ENCODE data around the gene GP1BA.
A peak's percentile ranks its signal among the peaks of the same experiment; 100 is the strongest.

Gene GP1BA

DNA sequence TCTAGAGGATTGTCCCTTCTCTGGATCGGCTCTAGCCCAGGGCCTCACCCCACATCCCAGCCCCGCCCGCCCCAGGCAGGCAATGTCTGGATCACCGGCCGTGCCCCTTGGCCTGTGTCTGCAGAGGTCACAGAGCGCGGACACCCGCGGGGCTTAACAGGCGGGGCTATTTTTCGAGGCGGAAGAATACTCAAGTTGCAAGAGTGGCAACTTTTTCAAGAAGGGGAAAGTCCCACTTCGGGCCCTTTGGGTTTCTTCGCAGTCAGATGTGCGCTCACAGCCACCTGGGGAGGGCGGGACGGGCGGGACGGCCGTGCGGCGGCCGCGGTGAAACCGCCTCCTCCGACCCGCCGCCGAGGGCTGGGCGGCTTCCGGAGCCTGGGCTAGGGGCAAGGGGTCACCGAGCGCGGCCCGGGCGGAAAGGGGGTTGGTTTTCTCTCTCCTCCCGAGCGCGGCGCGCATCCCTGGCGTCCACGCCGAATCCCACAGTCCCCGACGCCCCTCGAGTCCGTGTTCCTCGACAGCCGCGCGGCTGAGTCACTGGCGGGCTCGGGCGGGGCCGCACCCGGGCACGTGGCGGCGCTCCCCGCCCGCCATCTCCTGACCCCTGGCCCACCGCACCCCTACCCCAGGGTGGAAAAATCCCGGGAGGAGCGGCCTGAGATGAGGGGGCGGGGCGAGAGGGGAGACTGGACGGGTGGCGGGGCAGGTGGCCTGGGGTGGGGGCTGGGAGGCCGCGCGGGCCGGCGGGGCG, 17.4 kb downstream of the GP1BA start:
- Mint-ChIP-seq H3K4me3 (peak overlapping the region; percentile 95), H3K9me3 (no peaks in the 10 kb centered on the region), H3K27ac (peak overlapping the region; percentile 92), H3K27me3 (no peaks in the 10 kb centered on the region), H3K4me1 (peaks cover 52% of the 10 kb centered on the region), H3K36me3 (peaks cover 31% of the 10 kb centered on the region)
- ATAC-seq, result peak; percentile 62

DNA sequence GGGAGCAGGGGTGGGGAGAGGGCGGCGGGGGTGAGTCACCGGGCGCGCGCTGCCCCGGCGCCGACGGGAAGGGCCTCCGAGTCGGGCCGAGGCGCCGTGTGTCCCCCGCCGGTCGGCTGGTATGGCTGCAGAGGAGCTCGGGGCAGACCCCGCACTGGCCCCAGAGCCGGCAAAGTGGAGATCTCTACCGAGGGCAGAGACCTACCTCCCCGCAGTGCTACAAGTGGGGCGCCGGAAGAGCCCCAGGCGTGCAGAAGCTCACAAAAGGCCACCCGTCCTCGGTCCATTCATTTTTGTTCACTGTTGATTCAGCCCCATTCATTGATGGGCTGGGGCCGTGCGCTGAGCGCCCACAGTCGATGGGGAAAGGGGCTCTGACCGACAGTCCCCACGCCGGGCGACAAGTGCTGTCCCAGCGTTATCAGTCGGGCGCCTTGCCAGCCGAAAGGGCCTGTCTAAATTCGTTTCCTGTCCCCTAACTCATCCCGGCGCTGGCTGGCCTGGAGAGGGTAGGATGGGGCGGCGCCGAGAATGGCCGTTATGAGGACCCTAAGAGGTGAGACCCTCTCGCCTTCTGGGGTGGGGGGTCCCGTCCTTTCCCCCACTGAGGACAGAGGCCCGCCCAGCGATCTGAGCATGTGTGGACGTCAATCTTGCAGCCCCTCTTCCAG, 18.1 kb downstream of the GP1BA start:
- Mint-ChIP-seq H3K27me3 (no peaks in the 10 kb centered on the region), H3K9me3 (no peaks in the 10 kb centered on the region), H3K4me3 (peak overlapping the region; percentile 87), H3K36me3 (peaks cover 24% of the 10 kb centered on the region), H3K27ac (peak overlapping the region; percentile 92), H3K4me1 (peaks cover 44% of the 10 kb centered on the region)
- ATAC-seq, result no peak

DNA sequence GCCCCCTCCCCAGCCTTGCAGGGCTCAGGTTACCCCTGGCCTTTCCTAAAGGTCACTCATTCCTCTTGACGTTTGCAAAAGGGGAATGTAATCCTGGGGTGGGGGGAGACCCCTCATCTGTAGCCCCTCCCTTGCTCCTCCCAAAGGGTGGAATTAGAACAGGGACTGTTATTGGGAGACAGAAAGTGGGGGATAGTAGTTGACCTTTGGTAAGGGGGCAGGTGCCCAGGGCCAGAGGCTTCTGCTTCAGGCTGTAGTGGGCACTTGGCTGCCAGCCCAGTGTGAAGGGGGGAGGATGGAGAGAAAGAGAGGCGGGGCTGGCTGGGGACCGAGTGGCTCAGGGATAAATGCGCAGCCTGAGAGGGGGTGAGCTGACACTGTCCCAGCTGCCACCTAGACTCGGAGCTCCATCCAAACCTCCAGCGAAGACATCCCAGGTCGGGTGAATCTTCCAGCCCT, 18.7 kb downstream of the GP1BA start, which contains the start of gene ENO3:
Gene ENO3, plus strand, starts transcription at position 374 of the 459 bp plus-strand sequence. CDS start 711 bp downstream, outside the sequence.
- Mint-ChIP-seq H3K36me3 (peaks cover 22% of the 10 kb centered on the region), H3K9me3 (no peaks in the 10 kb centered on the region), H3K4me3 (peak within 1 kb of the TSS; percentile 87), H3K4me1 (peaks cover 39% of the 10 kb centered on the region), H3K27me3 (no peaks in the 10 kb centered on the region), H3K27ac (peak within 1 kb of the TSS; percentile 92)
- ATAC-seq, result no peak

DNA sequence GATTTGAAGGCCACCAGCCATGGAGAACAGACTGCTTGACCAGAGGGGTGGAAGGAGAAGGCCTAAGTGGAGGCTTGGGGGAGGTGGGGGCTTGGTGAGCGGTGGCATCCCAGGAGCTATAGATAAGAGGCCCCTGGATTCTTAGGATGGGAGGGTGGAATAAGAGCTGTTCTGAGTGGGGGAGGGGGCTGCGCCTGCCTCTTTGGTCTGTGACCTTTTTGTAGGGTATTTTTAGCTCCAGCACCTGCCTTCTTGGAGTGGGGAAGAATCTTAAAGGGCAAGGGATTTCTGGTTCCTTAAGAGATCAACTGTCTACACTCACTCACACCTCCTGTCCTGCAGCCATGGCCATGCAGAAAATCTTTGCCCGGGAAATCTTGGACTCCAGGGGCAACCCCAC, 19.4 kb downstream of the GP1BA start:
- Mint-ChIP-seq H3K9me3 (no peaks in the 10 kb centered on the region), H3K4me1 (peaks cover 33% of the 10 kb centered on the region), H3K36me3 (peaks cover 23% of the 10 kb centered on the region), H3K27ac (peak overlapping the region; percentile 92), H3K4me3 (peak overlapping the region; percentile 87), H3K27me3 (no peaks in the 10 kb centered on the region)
- no peak for ATAC-seq

DNA sequence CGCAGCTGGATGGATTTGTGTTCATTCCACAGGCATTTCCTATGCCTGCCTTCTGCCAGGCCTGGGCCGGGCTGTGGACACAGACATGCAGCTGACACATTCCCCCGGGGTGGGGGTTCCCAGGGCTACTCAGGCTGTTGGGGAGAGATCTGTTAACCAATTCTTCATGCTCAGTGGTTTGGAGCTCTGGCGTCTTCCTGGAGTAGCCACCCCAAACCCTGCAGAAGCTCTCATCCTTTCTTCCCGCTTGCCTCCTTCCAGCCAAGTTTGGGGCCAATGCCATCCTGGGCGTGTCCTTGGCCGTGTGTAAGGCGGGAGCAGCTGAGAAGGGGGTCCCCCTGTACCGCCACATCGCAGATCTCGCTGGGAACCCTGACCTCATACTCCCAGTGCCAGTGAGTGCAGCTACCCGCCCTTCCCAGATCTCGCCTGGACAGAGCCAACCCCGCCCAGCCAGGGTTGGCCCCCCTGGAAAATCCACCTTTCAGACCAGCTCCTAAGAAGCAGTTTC, 21.4 kb downstream of the GP1BA start:
- no peak overlapping the region for H3K27ac Mint-ChIP-seq
- H3K4me1 Mint-ChIP-seq, result peaks cover 31% of the 10 kb centered on the region
- peaks cover 23% of the 10 kb centered on the region for H3K36me3 Mint-ChIP-seq
- no peaks in the 10 kb centered on the region for H3K27me3 Mint-ChIP-seq
- no peak for ATAC-seq
- H3K9me3 Mint-ChIP-seq, result no peaks in the 10 kb centered on the region
- no peak overlapping the region for H3K4me3 Mint-ChIP-seq

DNA sequence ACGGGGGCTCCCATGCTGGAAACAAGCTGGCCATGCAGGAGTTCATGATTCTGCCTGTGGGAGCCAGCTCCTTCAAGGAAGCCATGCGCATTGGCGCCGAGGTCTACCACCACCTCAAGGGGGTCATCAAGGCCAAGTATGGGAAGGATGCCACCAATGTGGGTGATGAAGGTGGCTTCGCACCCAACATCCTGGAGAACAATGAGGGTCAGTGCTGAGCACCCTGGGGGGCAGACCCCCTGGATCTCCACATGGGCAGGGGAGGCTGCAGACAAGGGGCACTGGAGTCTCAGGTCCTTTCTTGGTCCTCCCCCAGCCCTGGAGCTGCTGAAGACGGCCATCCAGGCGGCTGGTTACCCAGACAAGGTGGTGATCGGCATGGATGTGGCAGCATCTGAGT, 23.0 kb downstream of the GP1BA start:
- Mint-ChIP-seq H3K4me1 (peaks cover 32% of the 10 kb centered on the region), H3K9me3 (no peaks in the 10 kb centered on the region), H3K27me3 (no peaks in the 10 kb centered on the region), H3K27ac (no peak overlapping the region), H3K36me3 (peaks cover 35% of the 10 kb centered on the region), H3K4me3 (no peak overlapping the region)
- ATAC-seq, result no peak

DNA sequence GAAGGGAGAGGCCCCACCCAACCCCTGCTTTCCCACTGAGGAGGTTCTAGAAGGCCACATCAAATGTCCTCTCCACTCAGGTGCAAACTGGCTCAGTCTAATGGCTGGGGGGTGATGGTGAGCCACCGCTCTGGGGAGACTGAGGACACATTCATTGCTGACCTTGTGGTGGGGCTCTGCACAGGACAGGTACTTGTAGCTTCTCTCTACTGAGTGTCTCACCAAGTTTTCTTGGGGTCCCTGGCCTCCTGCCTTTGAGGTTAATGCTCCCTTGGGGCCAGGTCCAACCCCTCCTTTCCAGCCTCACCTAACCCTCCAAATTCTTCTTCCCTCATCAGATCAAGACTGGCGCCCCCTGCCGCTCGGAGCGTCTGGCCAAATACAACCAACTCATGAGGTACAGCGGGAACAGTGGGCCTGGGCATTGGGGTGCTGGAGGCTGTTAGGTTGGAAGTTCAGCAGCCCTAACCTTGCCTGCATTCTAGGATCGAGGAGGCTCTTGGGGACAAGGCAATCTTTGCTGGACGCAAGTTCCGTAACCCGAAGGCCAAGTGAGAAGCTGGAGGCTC, 24.5 kb downstream of the GP1BA start:
- no peak for ATAC-seq

DNA sequence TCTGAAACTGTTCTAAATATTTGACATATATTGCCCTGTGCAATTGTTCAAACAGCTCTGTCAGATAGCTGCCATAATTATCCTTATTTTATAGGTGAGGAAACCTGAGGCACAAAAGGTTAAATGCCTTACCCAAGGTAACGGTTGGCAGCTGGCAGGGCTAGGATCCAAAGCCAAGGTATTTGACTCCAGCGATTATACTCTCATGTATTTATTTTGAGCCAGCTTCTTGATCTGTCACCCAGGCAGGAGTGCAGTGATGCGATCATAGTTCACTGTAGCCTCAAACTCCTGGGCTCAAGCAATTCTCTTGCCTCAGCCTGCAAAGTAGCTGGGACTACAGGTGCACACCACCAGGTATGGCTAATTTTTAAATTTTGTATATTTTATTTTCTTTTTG, 26.0 kb downstream of the GP1BA start:
- no peaks in the 10 kb centered on the region for H3K27me3 Mint-ChIP-seq
- H3K36me3 Mint-ChIP-seq, result peaks cover 44% of the 10 kb centered on the region
- H3K9me3 Mint-ChIP-seq, result no peaks in the 10 kb centered on the region
- no peak overlapping the region for H3K4me3 Mint-ChIP-seq
- no peak overlapping the region for H3K27ac Mint-ChIP-seq
- no peak for ATAC-seq
- H3K4me1 Mint-ChIP-seq, result peaks cover 12% of the 10 kb centered on the region

More for the DNA sequence above, 24.5 kb downstream of the GP1BA start:
- Mint-ChIP-seq H3K9me3 (no peaks in the 10 kb centered on the region), H3K36me3 (peaks cover 44% of the 10 kb centered on the region), H3K27ac (peak overlapping the region; percentile 54), H3K4me1 (peaks cover 18% of the 10 kb centered on the region), H3K27me3 (no peaks in the 10 kb centered on the region), H3K4me3 (no peak overlapping the region)

DNA sequence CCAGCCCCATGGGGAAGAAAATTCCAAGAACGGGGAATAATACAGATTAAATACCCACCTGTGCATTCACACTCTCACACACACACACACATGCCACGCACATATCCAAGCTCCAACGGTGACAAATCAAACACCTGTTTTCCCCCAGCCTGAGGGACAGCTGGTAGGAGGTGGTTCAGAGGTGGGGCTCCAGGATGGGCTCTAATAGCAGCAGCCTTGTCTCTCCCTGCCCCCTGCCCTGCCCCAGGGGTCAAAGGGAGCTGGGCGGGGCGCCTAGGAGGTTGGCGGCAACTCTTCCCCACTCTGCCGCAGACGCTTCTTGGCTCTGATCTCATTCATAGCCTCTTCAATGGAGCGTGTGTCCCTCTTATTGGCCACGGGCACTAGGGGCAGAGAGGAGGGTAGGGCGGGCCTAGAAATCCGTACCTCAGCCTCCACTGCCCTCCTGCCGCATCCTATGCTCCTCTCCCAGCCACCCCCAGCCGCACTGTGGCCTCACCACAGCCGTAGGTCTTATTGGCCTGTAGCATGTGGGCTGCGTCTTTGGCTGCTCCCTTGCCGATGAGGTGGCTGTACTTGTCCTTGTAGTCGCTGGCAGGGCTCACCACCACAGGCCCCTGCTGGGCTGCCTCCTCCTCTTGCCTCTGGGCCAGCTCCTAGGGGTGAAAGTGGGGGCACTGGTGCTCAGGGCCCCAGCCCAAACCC, 27.3 kb downstream of the GP1BA start:
- H3K27ac Mint-ChIP-seq, result peak overlapping the region; percentile 39
- H3K36me3 Mint-ChIP-seq, result peaks cover 44% of the 10 kb centered on the region
- H3K4me1 Mint-ChIP-seq, result peaks cover 12% of the 10 kb centered on the region
- no peak overlapping the region for H3K4me3 Mint-ChIP-seq
- H3K9me3 Mint-ChIP-seq, result no peaks in the 10 kb centered on the region
- H3K27me3 Mint-ChIP-seq, result no peaks in the 10 kb centered on the region
- ATAC-seq, result no peak

DNA sequence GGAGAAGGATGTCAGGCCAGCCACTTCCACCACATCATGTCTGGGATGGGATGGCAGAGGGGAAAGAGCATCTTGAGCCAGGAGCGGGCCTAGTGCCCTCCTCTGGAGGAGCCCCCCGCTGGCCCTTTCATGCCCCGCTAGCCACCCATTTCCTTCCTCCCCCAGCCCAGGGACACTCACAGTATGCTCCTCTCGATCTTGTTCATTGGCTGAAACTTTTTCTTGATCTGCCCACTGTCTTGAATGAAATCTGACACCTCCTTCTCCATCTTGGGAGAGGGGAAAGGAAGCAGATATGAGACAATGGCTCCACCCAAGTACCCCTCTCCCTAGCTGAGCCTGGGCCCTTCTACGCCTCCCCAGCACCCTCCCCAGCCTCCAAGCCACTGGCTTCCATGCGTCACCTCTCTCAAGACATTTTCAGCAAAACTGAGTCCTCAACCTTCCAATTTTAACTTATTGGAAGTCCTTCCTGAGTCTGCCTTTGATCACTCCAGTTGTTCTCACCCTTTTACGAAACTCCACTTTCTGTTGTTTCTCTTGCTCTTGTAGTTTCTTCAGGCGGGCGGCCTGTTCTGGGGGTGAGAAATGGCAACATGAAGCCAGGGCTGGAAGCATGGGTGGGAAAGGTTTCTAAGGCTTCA, 28.3 kb downstream of the GP1BA start:
- no peak for ATAC-seq
- H3K4me3 Mint-ChIP-seq, result no peak overlapping the region
- no peaks in the 10 kb centered on the region for H3K9me3 Mint-ChIP-seq
- peaks cover 48% of the 10 kb centered on the region for H3K36me3 Mint-ChIP-seq
- H3K27me3 Mint-ChIP-seq, result no peaks in the 10 kb centered on the region
- H3K4me1 Mint-ChIP-seq, result peaks cover 17% of the 10 kb centered on the region
- H3K27ac Mint-ChIP-seq, result no peak overlapping the region

DNA sequence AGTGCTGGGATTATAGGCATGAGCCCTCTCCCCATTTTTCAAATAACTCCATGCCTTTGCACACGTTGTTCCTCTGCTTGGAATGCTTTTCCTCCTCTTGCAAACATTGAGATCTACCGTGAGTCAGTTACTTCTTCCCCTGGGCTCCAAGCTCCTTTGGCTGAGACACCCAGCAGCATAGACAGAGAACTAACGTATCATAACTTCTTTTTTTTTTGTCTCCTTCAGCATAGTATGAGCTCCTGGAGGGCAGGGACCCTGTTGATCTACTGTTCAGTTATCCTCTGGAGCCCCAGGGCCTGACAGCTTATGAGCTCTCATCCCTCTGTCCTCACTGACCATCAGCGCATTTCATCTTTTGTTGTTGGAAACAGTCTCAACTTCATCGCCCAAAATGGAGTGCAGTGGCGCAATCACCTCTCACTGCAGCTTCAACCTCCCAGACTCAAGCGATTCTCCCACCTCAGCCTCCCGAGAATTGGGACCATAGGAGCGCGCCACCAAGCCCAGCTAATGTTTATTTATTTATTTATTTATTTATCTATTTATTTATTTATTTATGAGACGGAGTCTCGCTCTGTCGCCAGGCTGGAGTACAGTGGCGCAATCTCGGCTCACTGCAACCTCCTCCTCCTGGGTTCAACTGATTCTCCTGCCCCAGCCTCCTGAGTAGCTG, 33.4 kb downstream of the GP1BA start:
- ATAC-seq, result no peak
- peaks cover 21% of the 10 kb centered on the region for H3K36me3 Mint-ChIP-seq
- no peak overlapping the region for H3K27ac Mint-ChIP-seq
- H3K4me3 Mint-ChIP-seq, result no peak overlapping the region
- no peaks in the 10 kb centered on the region for H3K27me3 Mint-ChIP-seq
- H3K4me1 Mint-ChIP-seq, result peaks cover 15% of the 10 kb centered on the region
- H3K9me3 Mint-ChIP-seq, result no peaks in the 10 kb centered on the region

DNA sequence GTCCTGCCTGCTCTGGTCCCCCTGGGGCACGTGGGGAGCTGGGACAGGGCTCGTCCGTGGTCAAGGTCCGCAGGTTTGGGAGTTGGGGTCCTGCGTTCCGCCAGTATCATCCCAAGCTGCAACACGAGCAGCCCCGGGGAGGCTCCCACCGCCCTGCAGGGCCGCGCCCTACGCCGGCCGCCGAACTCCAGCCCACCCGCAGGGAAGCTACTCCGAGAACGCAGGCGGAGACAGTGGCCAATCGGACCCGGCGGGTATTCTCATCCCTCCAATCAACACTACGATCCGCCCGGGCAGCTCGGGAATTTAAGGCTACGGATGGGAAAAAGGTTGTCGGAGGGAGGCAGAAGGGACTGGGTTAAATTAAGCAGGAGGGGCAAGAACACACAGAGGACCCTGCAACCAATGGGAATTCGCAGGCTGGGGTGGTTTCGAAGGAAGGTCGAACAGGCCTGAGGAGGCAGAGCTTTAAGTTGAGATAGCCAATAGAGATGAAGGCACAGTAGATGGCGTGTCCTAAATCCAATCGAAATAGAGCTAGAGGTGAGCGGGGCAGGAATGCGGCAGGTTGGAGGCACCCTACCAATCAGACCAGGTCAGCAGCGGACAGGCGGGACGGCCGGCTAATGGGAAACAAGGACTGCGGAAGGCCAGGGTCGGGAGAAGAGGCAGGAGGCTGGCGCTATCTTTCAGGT, 34.9 kb downstream of the GP1BA start:
- Mint-ChIP-seq H3K36me3 (peaks cover 25% of the 10 kb centered on the region), H3K27ac (no peak overlapping the region), H3K9me3 (no peaks in the 10 kb centered on the region), H3K4me1 (peaks cover 15% of the 10 kb centered on the region), H3K4me3 (no peak overlapping the region), H3K27me3 (no peaks in the 10 kb centered on the region)
- peak; percentile 94 for ATAC-seq

DNA sequence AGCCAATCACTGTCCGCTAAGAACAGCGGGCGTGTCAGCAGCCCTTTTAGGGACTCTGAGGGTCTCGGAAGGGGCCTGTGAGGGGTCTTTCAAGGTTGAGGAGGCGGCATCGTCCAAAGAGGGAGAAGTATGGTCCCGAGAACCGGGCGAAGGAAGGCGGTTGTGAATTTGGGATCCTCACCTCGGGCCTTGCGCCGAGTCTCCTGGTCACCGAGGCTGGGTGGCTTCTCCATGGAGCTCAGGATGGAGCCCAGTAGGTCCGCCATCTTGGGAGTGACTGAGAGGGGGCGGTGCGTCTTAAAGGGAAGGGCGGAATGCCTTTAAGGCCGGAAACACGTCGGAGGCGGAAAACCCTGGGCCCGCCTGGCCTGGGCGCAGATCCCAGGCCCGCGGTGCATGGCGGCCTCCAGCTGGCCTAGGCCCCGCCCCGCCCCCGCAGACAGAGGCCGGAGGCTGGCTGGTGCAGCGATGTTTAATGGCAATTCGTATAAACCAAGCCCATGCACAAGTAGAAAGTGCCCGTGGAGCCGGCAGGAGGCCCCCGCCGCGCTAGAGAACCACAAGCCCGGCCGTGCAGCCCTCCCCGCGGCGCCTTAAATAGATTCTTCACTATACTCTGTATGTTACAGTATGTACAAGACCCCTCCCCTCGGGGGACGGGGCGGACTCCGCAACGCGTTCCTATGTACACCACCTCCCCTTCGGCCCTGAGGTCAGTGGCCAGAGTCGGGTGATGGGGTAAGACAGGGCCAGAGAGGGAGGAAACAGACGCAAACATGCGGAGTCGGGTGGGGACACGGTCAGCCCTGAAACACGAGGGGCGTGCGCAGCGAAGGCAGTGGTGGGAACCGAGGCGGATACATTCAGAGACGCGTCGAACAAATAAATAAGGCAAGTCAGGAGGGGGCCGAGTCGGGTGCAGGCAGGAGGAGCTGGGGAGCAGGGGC, 35.7 kb downstream of the GP1BA start, which contains the start of gene SPAG7:
Gene SPAG7, minus strand, starts transcription at position 279 of the 947 bp plus-strand sequence. Its CDS starts 13 bp downstream, at position 266.
- peaks cover 15% of the 10 kb centered on the region for H3K4me1 Mint-ChIP-seq
- peaks cover 30% of the 10 kb centered on the region for H3K36me3 Mint-ChIP-seq
- H3K9me3 Mint-ChIP-seq, result no peaks in the 10 kb centered on the region
- no peaks in the 10 kb centered on the region for H3K27me3 Mint-ChIP-seq
- peak; percentile 83 for ATAC-seq
- H3K4me3 Mint-ChIP-seq, result no peak within 1 kb of the TSS
- H3K27ac Mint-ChIP-seq, result no peak within 1 kb of the TSS
